Uterus (tissue), 4 donors: ENCODE measurements around the gene CHST11. TPM values are rescaled to one million over a fixed set of nuclear protein-coding genes. Genes with fewer than 3 reads are reported as not detected.

ENCODE experiments used
- DNase-seq, 2 donors: peaks; one replicate each; pipeline ENCODE4 v3.0.0-alpha.2; 2019 to 2020
- H3K27ac ChIP-seq, 2 donors: fragments of 200-600 bp; sonication (generic); 1 replicate in 1 of 2; 2 replicates in 1 of 2; pipeline ENCODE4 v1.5.1; 2016 to 2018
- H3K27me3 ChIP-seq, 2 donors: fragments of 200-600 bp; sonication (generic); one replicate each; pipeline ENCODE4 v1.5.1; 2018 to 2019; ENCODE audit warnings: control low read depth in 1 of 2
- H3K36me3 ChIP-seq, 2 donors: fragments of 200-600 bp; sonication (generic); one replicate each; pipeline ENCODE4 v1.5.1; 2019; ENCODE audit warnings: control low read depth in 1 of 2
- H3K4me1 ChIP-seq, 2 donors: fragments of 200-600 bp; sonication (generic); one replicate each; pipeline ENCODE4 v1.5.1; 2018 to 2019; ENCODE audit warnings: control low read depth in 1 of 2
- H3K4me3 ChIP-seq, 2 donors: fragments of 200-600 bp; sonication (generic); 1 replicate in 1 of 2; 2 replicates in 1 of 2; pipeline ENCODE4 v1.5.1; 2018 to 2019; ENCODE audit warnings: mild to moderate bottlenecking in 1 of 2
- H3K9me3 ChIP-seq, 2 donors: fragments of 200-600 bp; sonication (generic); one replicate each; pipeline ENCODE4 v1.5.1; 2019; ENCODE audit warnings: control low read depth in 1 of 2
- CTCF ChIP-seq, 4 experiments: fragments of 200-600 bp in 2 of 4; fragments of 450-650 bp in 2 of 4; sonication (generic) in 2 of 4; IDR thresholded peaks; one replicate each; pipeline ENCODE4 v1.5.1; 2016 to 2019; ENCODE audit warnings: antibody characterized with exemption in 4 of 4, mild to moderate bottlenecking in 2 of 4, moderate library complexity in 1 of 4
- POLR2A ChIP-seq, 2 donors: fragments of 450-650 bp; IDR thresholded peaks; one replicate each; pipeline ENCODE4 v1.6.1; 2016; ENCODE audit warnings: antibody characterized with exemption in 2 of 2, mild to moderate bottlenecking in 1 of 2, moderate library complexity in 1 of 2
- intact Hi-C: fragments of 100-400 bp; cut with DNase I; formaldehyde crosslinking; loops from one replicate; pipeline ENCODE4 v1.15.1; 2023; ENCODE audit warnings: low total_unique reads
- total RNA-seq, 4 donors: library from RNA; depleted of rRNA in 3 of 4; stranded (reverse); fragments of >200 nt in 3 of 4; gene quantifications; one replicate each; pipeline versions ENCODE4 v1.1.0 to v1.2.4, GENCODE V29; 2014 to 2023
- donor health status: DM: yes; HTN: yes; CAD: no.

CHST11 gene
- total RNA-seq, 4 donors from 2014 or later = 21.0 to 82.1 (median 58.7) TPM

DNA sequence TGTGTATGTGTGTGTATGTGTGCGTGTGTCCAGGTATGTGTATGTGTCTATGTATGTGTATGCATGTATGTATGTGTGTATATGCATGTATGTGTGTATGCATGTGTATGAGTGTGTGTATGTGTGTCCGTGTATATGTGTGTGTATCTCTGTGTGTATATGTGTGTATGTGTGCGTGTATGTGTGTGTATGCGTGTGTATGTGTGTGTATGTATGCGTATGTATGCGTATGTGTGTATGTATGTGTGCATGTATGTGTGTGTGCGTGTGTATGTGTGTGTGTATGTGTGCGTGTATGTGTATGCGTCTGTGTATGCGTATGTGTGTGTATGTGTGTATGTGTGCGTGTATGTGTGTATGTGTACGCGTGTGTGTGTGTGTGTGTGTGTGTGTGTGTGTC, 31.6 kb downstream of the CHST11 start:
- Histone ChIP-seq H3K36me3 (no peaks in the 10 kb centered on the region), H3K4me3 (no peak overlapping the region), H3K27me3 (no peaks in the 10 kb centered on the region), H3K4me1 (no peaks in the 10 kb centered on the region), H3K9me3 (no peaks in the 10 kb centered on the region), H3K27ac (no peak overlapping the region)
- no peak for DNase-seq
- intact Hi-C loops = no loop called here
- TF ChIP-seq POLR2A (IDR thresholded peaks at IDR 0.05) = no peak
- no peak for TF ChIP-seq CTCF (IDR thresholded peaks at IDR 0.05)

GRCh38 chr12:104490186-104490585, 33.4 kb downstream of the CHST11 start:
- no peaks in the 10 kb centered on the region for H3K4me1 ChIP-seq
- H3K36me3 ChIP-seq = no peaks in the 10 kb centered on the region
- H3K27me3 ChIP-seq = no peaks in the 10 kb centered on the region
- H3K4me3 ChIP-seq = no peak overlapping the region
- TF ChIP-seq POLR2A (IDR thresholded peaks at IDR 0.05) = no peak
- TF ChIP-seq CTCF (IDR thresholded peaks at IDR 0.05) = no peak
- H3K9me3 ChIP-seq = no peaks in the 10 kb centered on the region
- intact Hi-C loops = no loop called here
- no peak overlapping the region for H3K27ac ChIP-seq
- DNase-seq = no peak

GRCh38 chr12:104490850-104491249, 34.1 kb downstream of the CHST11 start:
- Histone ChIP-seq H3K9me3 (no peaks in the 10 kb centered on the region), H3K4me3 (no peak overlapping the region), H3K27ac (no peak overlapping the region), H3K27me3 (no peaks in the 10 kb centered on the region), H3K36me3 (no peaks in the 10 kb centered on the region), H3K4me1 (no peaks in the 10 kb centered on the region)
- TF ChIP-seq POLR2A (IDR thresholded peaks at IDR 0.05) (no peak), CTCF (IDR thresholded peaks at IDR 0.05) (no peak)
- no peak for DNase-seq
- intact Hi-C loops = no loop called here

DNA sequence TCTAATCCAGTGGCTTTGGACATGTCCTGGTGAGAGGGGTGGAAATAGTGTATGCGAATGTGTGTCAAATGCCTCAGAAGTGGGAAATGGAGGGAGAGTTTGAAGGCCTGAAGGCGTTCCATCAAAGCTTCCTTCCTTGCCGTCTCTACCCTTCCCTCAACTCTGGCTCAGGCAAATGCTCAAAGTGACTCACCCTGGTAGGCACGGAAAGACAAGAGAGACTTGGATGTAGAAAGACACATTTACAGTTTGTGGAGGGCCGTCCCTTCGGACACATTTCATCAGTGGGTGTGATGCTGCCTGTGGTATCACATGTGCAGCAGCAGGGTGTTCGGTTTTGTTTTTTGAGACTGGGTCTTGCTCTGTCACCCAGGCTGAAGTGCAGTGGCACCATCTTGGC, 36.7 kb downstream of the CHST11 start:
- TF ChIP-seq POLR2A (IDR thresholded peaks at IDR 0.05) (no peak), CTCF (IDR thresholded peaks at IDR 0.05) (no peak)

DNA sequence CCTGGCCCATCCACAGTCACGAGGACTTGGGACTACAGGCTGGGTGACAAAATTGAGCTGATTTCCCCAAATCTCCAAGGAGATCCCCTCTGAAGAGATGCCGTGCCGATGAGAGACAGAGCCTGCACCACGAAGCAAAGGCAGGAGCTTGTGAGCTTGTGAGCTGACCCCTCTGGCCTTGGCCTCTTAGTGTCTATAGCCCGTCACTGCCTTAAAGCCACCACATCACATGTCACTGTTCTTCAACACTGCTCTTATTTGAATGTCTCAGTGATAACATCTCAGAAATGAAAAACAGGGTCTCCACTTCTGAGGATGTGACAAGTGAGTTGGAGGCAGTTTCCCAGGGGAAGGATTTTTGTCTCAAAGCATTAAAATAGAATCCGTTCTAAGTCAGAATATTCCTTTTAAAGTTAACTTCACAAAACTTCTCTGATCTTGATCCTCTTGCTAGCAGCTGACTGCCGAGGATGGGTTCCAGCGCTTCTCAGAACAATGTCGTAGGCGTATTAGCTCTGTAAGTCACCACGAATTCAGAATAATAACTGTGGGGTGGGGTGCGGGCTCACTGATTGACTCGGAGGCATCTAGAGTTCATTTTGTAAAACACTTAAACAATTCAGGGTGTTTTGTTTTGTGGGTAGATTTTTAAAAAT, 37.5 kb downstream of the CHST11 start:
- TF ChIP-seq POLR2A (IDR thresholded peaks at IDR 0.05) (no peak), CTCF (IDR thresholded peaks at IDR 0.05) (no peak)
- intact Hi-C loops = no loop called here
- Histone ChIP-seq H3K4me1 (no peaks in the 10 kb centered on the region), H3K27ac (peak overlapping the region; percentile 41 to 58), H3K36me3 (no peaks in the 10 kb centered on the region), H3K27me3 (no peaks in the 10 kb centered on the region), H3K9me3 (no peaks in the 10 kb centered on the region), H3K4me3 (no peak overlapping the region)
- no peak for DNase-seq

More for the DNA sequence above, 36.7 kb downstream of the CHST11 start:
- Histone ChIP-seq H3K4me3 (no peak overlapping the region), H3K36me3 (no peaks in the 10 kb centered on the region), H3K27me3 (no peaks in the 10 kb centered on the region), H3K4me1 (no peaks in the 10 kb centered on the region), H3K9me3 (no peaks in the 10 kb centered on the region), H3K27ac (peak overlapping the region in 1 of 2 donors; percentile 58)
- intact Hi-C loops = no loop called here
- no peak for DNase-seq
